Endothelial cell of umbilical vein (primary cell): ENCODE data around the gene TTC13. TPM values are rescaled to one million over a fixed set of nuclear protein-coding genes. Genes with fewer than 3 reads are reported as not detected.

Source experiments
- BruUV-seq: library from RNA; stranded (reverse); fragments of 400-500 nt; replicated peaks from 2 replicates; lab custom pipeline; 2021; lab: Mats Ljungman, UMichigan
- CTCF ChIA-PET: fragments of 300-600, 350-600 bp; sonication (Branson Sonifier 250); formaldehyde crosslinking; loops from one replicate; lab custom pipeline; 2021; ENCODE audit warnings: antibody characterized with exemption, inconsistent platforms; lab: Charles Lee
- POLR2A ChIA-PET: fragments of 300-600, 350-600 bp; sonication (Branson Sonifier 250); formaldehyde crosslinking; loops from one replicate; lab custom pipeline; 2021; ENCODE audit warnings: antibody characterized with exemption, inconsistent platforms; lab: Charles Lee
- DNase-seq: peaks from one replicate; pipeline ENCODE4 v3.0.0-alpha.2; 2011; ENCODE audit warnings: low read depth, low spot score
- FAIRE-seq: peaks from 2 replicates; lab custom pipeline; 2011; peaks lifted over from hg19 to GRCh38; lab: Jason Lieb, UNC
- H2AFZ ChIP-seq: 2 replicates; pipeline ENCODE4 v1.6.0; 2012; ENCODE audit warnings: low read depth, low read length, control low read depth, inconsistent platforms
- H3K27ac ChIP-seq: 2 replicates; pipeline ENCODE4 v1.5.1; 2011; ENCODE audit warnings: low read depth, mild to moderate bottlenecking, control low read depth, low read length, moderate library complexity; ENCODE audit not compliant: insufficient read depth
- H3K27me3 ChIP-seq, 2 experiments: 2 replicates each; pipeline versions ENCODE4 v1.6.0 to v1.6.1; 2011; ENCODE audit warnings: low read length in 2 of 2, mixed read lengths in 1 of 2; ENCODE audit not compliant: control insufficient read depth in 2 of 2, insufficient read depth in 2 of 2
- H3K36me3 ChIP-seq, 2 experiments: 2 replicates in 1 of 2; 3 replicates in 1 of 2; pipeline ENCODE4 v1.5.1; 2011; ENCODE audit warnings: low read length in 2 of 2, mild to moderate bottlenecking in 1 of 2, moderate library complexity in 1 of 2; ENCODE audit not compliant: control insufficient read depth in 2 of 2, insufficient read depth in 2 of 2; ENCODE audit errors: extremely low read depth in 1 of 2
- H3K4me1 ChIP-seq: 3 replicates; pipeline ENCODE4 v1.5.1; 2011; ENCODE audit warnings: mild to moderate bottlenecking, low read length; ENCODE audit not compliant: control insufficient read depth, insufficient read depth; ENCODE audit errors: extremely low read depth
- H3K4me2 ChIP-seq: 2 replicates; pipeline ENCODE4 v1.6.1; 2011; ENCODE audit warnings: low read length, control low read depth, mixed read lengths; ENCODE audit not compliant: insufficient read depth
- H3K4me3 ChIP-seq, 3 experiments: fragments of 200-600 bp in 1 of 3; sonication (generic), shearing (Covaris generic) in 1 of 3; replicated peaks in 1 of 3; 2 replicates each; pipeline ENCODE4 v1.5.1; 2011 to 2016; ENCODE audit warnings: control low read depth in 3 of 3, low read length in 3 of 3, mild to moderate bottlenecking in 2 of 3, inconsistent platforms in 1 of 3, low read depth in 1 of 3, moderate library complexity in 1 of 3; ENCODE audit not compliant: insufficient read depth in 1 of 3
- H3K79me2 ChIP-seq: 2 replicates; pipeline ENCODE4 v1.6.0; 2012; ENCODE audit warnings: low read length, inconsistent platforms; ENCODE audit not compliant: control insufficient read depth, insufficient read depth
- H3K9ac ChIP-seq: replicated peaks from 2 replicates; pipeline ENCODE3; 2011; ENCODE audit warnings: low read length, control low read depth; ENCODE audit not compliant: insufficient read depth; ENCODE audit errors: extremely low read depth
- H3K9me1 ChIP-seq: replicated peaks from 3 replicates; pipeline ENCODE4 v1.6.0; 2011; ENCODE audit warnings: mild to moderate bottlenecking, low read length; ENCODE audit not compliant: control insufficient read depth, insufficient read depth; ENCODE audit errors: extremely low read depth
- H3K9me3 ChIP-seq: replicated peaks from 2 replicates; pipeline ENCODE4 v1.5.1; 2012; ENCODE audit warnings: low read length, inconsistent platforms; ENCODE audit not compliant: control insufficient read depth, insufficient read depth
- H4K20me1 ChIP-seq: replicated peaks from 2 replicates; pipeline ENCODE3; 2011; ENCODE audit warnings: mild to moderate bottlenecking, low read length; ENCODE audit not compliant: control insufficient read depth, insufficient read depth; ENCODE audit errors: extremely low read depth
- EZH2 ChIP-seq: IDR thresholded peaks from 2 replicates; pipeline ENCODE4 v1.6.1; 2012; ENCODE audit warnings: borderline replicate concordance, low read depth, mild to moderate bottlenecking, moderate library complexity, low read length, inconsistent platforms; ENCODE audit not compliant: severe bottlenecking
- FOS ChIP-seq: IDR thresholded peaks from 2 replicates; pipeline ENCODE4 v1.6.1; 2011; ENCODE audit warnings: mild to moderate bottlenecking, low read length, moderate library complexity, borderline replicate concordance; ENCODE audit not compliant: insufficient read depth
- GATA2 ChIP-seq: IDR thresholded peaks from 2 replicates; pipeline ENCODE4 v1.7.0; 2011; ENCODE audit warnings: low read depth, mild to moderate bottlenecking, moderate library complexity, mixed read lengths, low read length; ENCODE audit not compliant: insufficient read length, insufficient read depth
- JUN ChIP-seq: IDR thresholded peaks from 2 replicates; pipeline ENCODE4 v1.6.1; 2011; ENCODE audit warnings: borderline replicate concordance, low read depth; ENCODE audit not compliant: insufficient read length, insufficient read depth
- MYC ChIP-seq: IDR thresholded peaks from one replicate; pipeline ENCODE4 v1.6.1; 2011; ENCODE audit warnings: mild to moderate bottlenecking, low read depth, low read length
- POLR2A ChIP-seq: IDR thresholded peaks from 2 replicates; pipeline ENCODE4 v1.6.1; 2012; ENCODE audit warnings: low read depth, mild to moderate bottlenecking, control low read depth, low read length
- POLR2AphosphoS5 ChIP-seq: IDR thresholded peaks from 2 replicates; pipeline ENCODE4 v1.6.1; 2012; ENCODE audit warnings: low read depth, mild to moderate bottlenecking, control low read depth, low read length, moderate library complexity; ENCODE audit not compliant: insufficient read depth
- dilution Hi-C: fragments of 300-500 bp; cut with MboI; formaldehyde crosslinking; loops from one replicate; pipeline ENCODE4 v1.15.0; 2019; ENCODE audit warnings: low sequenced_read_pairs; ENCODE audit not compliant: extremely low pct_ligation_motif_present
- intact Hi-C: fragments of 100-400 bp; cut with micrococcal nuclease; formaldehyde crosslinking; loops from one replicate; pipeline ENCODE4 v1.10.0; 2022
- polyA plus RNA-seq, 4 experiments: library from polyadenylated mRNA; depleted of rRNA in 3 of 4; stranded (reverse) in 3 of 4; unstranded in 1 of 4; fragments of >200 nt; gene quantifications; 2 replicates each; pipeline versions ENCODE4 v1.2.1 to v1.2.3, GENCODE V29; 2011 to 2012; ENCODE audit warnings: missing spikeins in 1 of 4
- total RNA-seq: library from RNA; stranded (reverse); gene quantifications from 2 replicates; pipeline ENCODE4 v1.2.3, GENCODE V29; 2021
- TF ChIP-seq, protein P1 (sequence below): IDR thresholded peaks from 2 replicates; pipeline ENCODE4 v1.6.1; 2011; ENCODE audit not compliant: insufficient read depth, insufficient read length
- TF ChIP-seq, protein P2 (sequence below), 2 donors: IDR thresholded peaks; 1 replicate in 1 of 2; 2 replicates in 1 of 2; pipeline ENCODE4 v1.5.1; 2011; ENCODE audit warnings: low read length in 2 of 2, mild to moderate bottlenecking in 2 of 2, moderate library complexity in 2 of 2, control low read depth in 1 of 2, inconsistent platforms in 1 of 2, low read depth in 1 of 2; ENCODE audit not compliant: insufficient read depth in 1 of 2; ENCODE audit errors: extremely low read depth in 1 of 2

TTC13 gene
- total and polyA plus RNA-seq, 2 donors (not counting 3 experiments of a cell fraction or from before 2014, with no cell fraction given): 8.8 to 23.9 TPM

DNA sequence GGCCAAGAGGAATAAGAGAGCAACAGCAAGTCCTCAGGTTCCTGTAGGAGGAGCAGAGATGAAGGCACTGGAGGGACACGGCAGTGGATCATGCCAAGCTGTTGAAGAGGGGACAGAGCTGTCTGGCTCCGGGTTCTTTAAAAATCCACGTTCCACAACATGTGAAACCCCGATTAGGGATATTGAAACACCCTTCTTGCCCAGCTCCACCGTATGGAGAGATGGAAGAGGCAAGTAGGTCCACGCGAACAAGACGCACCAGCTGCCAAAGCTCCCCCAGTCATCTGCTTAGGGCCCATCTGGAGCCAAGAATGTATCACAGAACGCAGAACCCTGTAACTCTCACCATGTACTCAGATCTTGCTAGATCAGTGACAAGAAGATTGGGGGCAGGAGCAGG is 114.2 kb downstream of the TTC13 start:
- Histone ChIP-seq H3K27ac (no peak overlapping the region), H3K36me3 (no peaks in the 10 kb centered on the region), H4K20me1 (no peaks in the 10 kb centered on the region), H2AFZ (no peak overlapping the region), H3K79me2 (no peaks in the 10 kb centered on the region), H3K9me3 (no peaks in the 10 kb centered on the region), H3K9me1 (no peaks in the 10 kb centered on the region), H3K4me2 (no peak overlapping the region), H3K4me1 (peaks cover 22% of the 10 kb centered on the region), H3K4me3 (no peak overlapping the region), H3K9ac (no peak overlapping the region), H3K27me3 (no peaks in the 10 kb centered on the region)
- intact Hi-C loops (no loop called here), dilution Hi-C loops (no loop called here)
- CTCF ChIA-PET: interaction anchor here (1.2 kb wide), 1 partner anchor 23 kb away, joined by 3 read pairs; no protein-coding TSS in a partner anchor
- DNase-seq (no peak), FAIRE-seq (no peak)
- TF ChIP-seq, protein P1, sequence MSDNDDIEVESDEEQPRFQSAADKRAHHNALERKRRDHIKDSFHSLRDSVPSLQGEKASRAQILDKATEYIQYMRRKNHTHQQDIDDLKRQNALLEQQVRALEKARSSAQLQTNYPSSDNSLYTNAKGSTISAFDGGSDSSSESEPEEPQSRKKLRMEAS: no peak
- TF ChIP-seq, protein P2, sequence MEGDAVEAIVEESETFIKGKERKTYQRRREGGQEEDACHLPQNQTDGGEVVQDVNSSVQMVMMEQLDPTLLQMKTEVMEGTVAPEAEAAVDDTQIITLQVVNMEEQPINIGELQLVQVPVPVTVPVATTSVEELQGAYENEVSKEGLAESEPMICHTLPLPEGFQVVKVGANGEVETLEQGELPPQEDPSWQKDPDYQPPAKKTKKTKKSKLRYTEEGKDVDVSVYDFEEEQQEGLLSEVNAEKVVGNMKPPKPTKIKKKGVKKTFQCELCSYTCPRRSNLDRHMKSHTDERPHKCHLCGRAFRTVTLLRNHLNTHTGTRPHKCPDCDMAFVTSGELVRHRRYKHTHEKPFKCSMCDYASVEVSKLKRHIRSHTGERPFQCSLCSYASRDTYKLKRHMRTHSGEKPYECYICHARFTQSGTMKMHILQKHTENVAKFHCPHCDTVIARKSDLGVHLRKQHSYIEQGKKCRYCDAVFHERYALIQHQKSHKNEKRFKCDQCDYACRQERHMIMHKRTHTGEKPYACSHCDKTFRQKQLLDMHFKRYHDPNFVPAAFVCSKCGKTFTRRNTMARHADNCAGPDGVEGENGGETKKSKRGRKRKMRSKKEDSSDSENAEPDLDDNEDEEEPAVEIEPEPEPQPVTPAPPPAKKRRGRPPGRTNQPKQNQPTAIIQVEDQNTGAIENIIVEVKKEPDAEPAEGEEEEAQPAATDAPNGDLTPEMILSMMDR (IDR thresholded peaks at IDR 0.05; ENCODE audit: extremely low read depth in 1 of 2, insufficient read depth in 1 of 2, low read depth in 1 of 2, low read length in 2 of 2): no peak
- TF ChIP-seq MYC: no peak
- no peak for TF ChIP-seq JUN
- no peak for TF ChIP-seq EZH2
- no peak for TF ChIP-seq POLR2A
- no peak for TF ChIP-seq FOS
- no peak for TF ChIP-seq POLR2AphosphoS5
- TF ChIP-seq GATA2: no peak
- POLR2A ChIA-PET: no interaction called here
- BruUV-seq: no TSS peak
